HG03354 (cell line): Measurements from ENCODE around the gene DNAJC18.

ENCODE experiments used
- ATAC-seq: cut with Tn5 transposase; IDR thresholded peaks from one replicate; pipeline ENCODE4 v1.9.1; 2021; ENCODE audit warnings: mild to moderate bottlenecking; ENCODE audit not compliant: unreplicated experiment, poor library complexity, severe bottlenecking

DNAJC18 gene

DNA sequence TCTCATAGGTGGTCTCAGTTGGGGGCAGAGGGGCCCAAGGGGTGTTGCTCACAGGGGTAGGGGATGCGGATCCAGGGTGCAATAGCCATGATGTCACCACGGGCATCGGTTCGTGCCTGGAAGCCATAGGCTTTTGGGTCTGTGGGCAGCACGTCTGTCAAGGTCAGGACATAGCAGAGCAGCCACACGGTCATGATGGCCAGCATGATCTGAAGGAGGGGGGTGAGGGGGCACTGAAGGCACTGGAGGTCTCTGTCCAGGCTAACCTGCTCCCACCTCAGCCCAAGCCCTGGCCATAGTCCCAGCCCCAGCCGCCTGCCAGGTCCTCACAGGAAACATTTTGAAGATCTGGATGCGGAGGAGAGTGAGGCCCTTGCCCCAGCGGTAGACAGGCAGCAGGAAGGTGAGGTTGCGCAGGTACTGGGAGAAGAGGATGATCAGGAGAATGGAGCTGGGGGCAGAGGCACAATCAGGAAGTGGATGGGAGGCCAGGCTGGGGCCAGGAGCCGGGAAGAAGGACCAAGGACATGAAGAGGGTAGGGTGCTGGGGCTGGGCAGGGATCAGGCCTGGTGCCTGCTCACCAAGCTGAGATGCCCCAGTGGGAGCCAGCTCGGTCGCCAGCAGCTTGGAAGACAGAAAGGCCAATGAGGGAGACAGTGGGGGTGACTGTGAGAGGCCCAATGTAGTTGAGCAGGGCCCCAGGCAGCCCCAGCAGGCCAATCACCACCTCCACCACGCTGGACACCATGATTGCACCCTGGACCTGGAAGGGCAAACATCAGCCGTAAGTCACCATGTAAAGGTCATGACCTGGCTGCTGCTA lies 59.5 kb downstream of the DNAJC18 start:
- ATAC-seq: no peak

DNA sequence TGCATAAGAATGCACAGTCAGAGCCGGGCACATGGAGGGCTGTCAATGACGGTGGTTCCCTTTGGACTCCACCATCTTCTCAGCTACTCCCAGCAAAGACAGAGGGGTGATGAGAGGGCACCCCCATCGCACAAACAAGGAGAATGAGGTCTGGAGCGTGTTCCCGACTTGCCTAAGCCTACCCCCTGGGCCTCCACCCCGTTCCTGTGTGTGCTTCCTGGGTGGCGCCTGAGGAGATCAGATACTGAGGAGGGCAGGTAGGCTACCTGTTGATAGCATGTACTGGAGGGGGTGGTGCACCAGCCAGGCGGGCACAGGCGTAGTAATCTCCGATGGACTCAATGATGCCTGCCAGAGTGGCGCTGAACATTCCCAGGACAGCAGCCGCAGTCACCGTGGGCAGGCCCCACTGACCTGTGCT lies 60.4 kb downstream of the DNAJC18 start:
- ATAC-seq: no peak

DNA sequence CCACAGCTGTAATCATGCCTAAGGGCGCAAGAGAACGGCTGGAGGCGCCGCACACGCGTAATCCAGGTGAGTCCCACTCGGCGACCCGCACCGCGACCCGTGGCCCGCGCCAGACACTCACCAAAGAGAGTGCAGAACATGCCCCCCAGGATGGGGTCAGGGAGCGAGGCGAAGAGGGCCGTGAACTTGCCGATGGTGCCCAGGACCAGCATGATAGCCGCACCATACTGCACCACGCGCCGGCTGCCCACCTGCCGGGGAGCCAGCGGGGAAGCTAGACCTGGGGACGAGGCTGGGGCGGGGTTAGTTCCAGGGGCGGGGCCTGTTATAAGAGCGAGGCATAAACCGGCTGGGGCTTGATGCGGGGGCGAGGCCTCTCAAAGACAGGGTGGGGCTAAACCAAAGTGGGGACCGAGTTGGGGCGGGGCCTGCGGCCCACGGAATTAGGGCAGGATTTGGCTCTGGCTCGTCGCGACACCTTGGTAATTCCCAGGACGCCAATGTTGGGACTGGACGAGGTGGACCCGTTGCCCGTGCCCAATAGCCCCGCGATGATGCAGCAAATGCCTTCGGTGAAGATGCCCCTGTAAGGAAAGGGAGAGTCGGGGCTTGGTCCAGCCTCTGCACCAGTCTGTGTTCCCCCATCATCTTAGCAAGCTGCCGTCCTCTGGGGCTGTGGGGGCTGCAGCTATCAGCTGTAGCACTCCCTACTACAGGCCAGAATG lies 61.1 kb downstream of the DNAJC18 start:
- no peak for ATAC-seq

DNA sequence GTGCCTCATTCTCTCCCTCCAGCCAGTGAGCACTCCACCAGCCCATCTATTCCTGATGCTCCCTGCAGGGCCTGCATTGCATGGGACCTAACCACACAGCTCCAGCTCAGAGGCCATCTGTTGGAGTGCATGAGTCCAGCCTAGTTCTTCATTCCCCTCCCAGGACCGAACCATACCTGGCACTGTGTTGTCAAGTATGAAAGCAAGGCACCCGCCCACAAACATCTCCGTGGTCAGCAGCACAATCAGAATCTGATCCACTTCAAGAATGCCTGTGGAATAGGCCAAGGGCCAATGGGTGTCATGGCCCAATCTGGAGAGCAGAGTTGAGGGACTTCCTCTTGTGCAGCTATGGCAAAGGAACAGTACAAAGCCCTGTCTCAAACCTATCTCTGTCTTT lies 62.1 kb downstream of the DNAJC18 start:
- ATAC-seq: no peak

DNA sequence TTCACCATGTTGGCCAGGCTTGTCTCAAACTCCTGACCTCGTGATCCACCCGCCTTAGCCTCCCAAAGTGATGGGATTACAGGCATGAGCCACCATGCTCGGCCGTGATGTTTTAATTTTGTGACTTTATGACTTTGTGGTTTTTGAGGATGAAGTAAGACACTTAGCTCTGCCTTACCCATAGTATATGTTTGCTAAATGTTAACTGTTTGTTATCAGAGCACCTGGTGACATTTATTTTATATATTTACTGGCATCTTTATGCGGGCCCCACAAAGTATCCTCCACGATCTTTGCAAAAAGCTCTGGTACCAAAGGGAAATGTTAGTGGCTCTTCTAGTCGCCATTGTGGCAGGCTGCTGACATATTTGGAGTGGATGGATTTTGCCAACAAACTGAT lies 63.0 kb downstream of the DNAJC18 start:
- no peak for ATAC-seq

DNA sequence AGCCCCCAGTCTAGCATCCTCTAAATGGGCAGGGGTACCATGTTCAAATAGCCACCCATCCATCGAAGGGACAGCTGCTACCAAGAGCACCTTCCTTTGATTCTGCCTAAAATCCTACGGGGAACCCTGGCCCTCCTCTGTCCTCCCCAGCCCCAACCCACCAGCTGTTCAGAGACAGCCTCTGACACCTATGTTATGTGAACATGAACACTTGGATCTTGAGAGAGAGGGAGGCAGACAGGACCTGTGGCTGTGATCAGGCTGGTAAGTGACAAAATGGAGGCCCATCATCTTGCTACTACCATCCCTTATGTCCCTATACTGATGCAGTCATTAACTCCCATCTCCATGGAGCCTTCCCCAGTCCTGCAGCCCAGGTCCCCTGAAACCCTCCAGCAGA lies 64.4 kb downstream of the DNAJC18 start:
- no peak for ATAC-seq

DNA sequence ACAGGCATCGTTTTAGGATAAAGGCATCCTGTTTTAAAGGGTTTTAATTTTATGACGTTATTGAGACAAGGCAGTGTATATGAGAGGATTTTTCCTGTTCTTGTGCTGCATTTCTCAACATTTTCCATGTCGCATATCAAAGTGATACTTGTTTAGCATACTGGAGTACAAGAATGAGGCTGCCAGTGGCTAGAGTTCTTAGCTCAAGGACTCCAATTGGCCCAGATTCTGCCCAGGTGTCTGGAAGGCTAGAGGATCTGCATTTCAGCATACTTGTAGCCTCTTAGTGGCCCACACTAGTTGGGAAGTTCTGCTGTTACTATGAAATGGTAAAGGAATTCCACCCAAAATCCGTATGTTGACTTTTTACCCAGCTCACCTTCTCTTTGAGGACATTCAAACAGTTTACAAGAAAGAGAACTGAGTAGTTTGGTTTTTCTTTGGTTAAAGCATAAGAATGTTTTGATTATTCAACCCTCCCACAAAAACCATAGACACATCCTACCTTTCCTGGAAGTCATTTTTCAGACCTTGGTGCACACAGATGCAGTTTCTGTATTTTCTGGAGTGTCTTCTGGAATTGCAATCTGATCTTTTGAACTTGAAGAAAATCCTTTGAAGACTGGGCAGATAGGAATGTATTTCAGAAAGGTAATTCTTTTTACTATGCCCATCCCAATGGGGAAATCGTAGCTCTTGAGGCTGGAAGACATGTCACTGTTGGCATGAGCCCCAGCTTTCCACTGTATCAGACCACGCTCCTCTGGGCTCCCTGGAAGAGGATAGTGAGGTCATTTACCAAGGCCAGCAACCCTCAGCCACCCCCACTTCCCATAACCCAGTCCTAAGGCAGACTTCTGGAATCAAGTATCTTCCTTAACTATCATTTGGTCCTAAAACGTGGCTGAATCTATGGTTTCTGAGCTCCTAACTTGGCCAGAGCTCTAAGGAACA lies 67.6 kb downstream of the DNAJC18 start:
- ATAC-seq: no peak

DNA sequence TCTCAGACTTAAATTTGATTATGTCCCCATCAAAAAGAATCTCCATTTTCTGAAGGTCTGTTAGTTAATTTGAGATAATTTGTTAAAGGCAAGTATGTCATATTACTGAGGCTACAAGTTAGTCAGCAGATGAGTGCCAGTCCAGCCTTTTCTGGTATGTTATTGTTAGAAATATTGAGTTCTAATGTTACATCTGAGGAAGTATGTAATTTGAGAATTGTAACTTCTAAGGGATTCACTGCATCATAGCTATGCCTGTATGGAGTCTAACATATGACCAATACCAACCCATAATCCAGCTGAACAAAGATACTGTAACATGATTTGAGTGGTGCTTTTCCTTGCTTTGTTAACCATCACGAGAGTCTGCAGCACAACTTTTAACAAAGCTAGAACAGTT lies 70.1 kb downstream of the DNAJC18 start:
- ATAC-seq: no peak

DNA sequence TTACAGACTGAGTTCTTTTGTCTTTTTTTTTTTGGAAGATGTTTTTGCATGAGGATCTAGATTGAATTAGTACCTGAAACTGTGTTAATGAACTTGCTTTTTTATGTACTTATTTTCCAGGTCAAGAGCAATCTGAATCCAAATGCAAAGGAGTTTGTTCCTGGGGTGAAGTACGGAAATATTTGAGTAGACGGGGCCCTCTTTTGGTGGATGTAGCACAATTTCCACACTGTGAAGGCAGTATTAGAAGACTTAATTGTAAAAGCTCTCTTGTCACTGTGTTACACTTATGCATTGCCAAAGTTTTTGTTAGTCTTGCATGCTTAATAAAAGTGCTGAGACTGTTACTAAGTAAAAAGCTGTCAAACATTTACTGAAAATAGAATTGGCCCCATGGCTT lies 70.7 kb downstream of the DNAJC18 start:
- ATAC-seq: no peak

DNA sequence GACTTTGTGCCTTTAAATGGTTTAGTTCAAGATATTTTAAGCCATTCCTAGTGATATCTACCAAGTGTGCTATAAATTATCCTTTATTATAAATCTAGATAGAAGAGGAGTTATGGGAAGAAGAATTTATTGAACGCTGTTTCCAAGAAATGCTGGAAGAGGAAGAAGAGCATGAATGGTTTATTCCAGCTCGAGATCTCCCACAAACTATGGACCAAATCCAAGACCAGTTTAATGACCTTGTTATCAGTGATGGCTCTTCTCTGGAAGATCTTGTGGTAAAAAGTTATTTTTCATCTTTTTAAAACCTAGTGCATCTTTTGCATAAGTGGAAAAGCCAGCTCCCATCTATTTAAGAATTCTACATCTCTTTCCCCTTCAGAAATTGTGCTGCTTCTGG lies 74.9 kb downstream of the DNAJC18 start:
- no peak for ATAC-seq

DNA sequence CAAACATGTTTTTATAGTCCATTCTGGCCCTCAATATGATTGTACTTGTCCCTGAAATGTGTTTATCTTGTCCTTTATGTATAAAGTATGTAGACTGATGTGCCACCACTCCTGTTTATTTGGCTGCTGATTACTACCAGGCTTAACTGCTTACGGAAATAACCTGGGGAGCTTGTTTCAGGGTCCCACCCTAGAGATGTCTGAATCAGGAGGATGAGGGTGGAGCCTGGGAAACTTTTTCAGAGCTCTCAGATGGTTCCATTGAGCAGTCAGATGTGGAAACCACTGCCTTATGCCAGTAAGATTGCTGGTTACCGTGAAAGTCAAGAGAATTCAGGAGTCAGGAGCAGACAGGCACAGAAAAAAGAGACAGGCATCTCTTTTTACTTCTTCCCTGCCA lies 75.4 kb downstream of the DNAJC18 start:
- ATAC-seq: no peak

DNA sequence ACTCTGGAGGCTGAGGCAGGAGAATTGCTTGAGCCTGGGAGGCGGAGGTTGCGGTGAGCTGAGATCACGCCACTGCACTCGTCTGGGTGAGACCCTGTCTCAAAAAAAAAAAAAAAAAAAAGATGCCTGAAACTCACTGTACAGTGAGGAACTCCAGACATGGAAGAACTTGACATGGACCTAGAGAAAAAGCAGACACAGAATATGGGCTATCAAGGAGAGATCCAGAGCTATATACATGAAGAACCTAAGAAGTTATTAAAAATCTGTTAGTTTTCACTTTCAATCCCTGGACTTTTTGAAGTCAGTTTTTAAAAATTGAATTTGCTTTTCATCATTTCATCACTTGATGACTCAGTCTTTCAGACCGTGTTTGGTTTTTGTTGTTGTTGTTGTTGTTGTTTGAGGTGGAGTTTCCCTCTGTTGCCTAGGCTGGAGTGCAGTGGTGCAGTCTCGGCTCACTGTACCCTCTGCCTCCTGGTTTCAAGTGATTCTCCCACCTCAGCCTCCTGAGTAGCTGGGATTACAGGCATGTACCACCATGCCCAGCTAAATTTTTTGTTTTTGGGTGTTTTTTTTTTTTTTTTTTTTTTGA lies 77.4 kb downstream of the DNAJC18 start:
- no peak for ATAC-seq

DNA sequence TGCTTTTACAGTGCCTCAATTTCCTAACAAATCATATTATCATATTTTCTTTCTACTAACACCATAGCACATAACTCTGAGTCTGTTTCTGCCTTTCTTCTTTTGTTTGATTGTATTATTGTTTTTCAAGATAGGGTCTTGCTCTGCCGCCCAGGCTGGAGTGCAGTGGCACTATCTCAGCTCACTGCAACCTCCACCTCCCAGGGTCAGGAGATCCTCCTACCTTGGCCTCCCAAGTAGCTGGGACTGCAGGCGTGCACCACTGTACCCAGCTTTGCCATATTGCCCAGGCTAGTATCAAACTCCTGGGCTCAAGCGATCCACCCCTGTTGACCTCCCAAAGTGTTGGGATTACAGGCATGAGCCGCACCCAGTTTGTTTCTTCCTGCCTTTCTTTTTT lies 78.9 kb downstream of the DNAJC18 start:
- no peak for ATAC-seq
